Heart right ventricle (tissue), 16 donors: Measurements from ENCODE around the gene MAFG. TPM values are rescaled to one million over a fixed set of nuclear protein-coding genes. Genes with fewer than 3 reads are reported as not detected.
A peak's percentile ranks its signal among the peaks of the same experiment; 100 is the strongest.

ENCODE experiments used
- ATAC-seq, 8 donors: fragments of 200-7000 bp; cut with Tn5 transposase; one replicate each; pipeline ENCODE4 v1.9.1; 2020; ENCODE audit warnings: mild to moderate bottlenecking in 8 of 8, moderate library complexity in 8 of 8, moderate number of reproducible peaks in 1 of 8
- DNase-seq, 2 donors: peaks; one replicate each; pipeline ENCODE4 v3.0.0-alpha.2; 2020
- H3K27ac ChIP-seq, 10 donors: fragments of 200-600 bp; sonication (generic) in 2 of 10; one replicate each; pipeline versions ENCODE4 v1.5.0 to v1.8.0; 2020 to 2022; ENCODE audit warnings: mild to moderate bottlenecking in 3 of 10
- H3K27me3 ChIP-seq, 7 donors: fragments of 200-600 bp; one replicate each; pipeline ENCODE4 v1.8.0; 2021 to 2022; ENCODE audit warnings: mild to moderate bottlenecking in 2 of 7
- H3K36me3 ChIP-seq, 9 donors: fragments of 200-600 bp; sonication (generic) in 1 of 9; one replicate each; pipeline versions ENCODE4 v1.5.0 to v1.8.0; 2020 to 2022; ENCODE audit warnings: mild to moderate bottlenecking in 2 of 9
- H3K4me1 ChIP-seq, 9 donors: fragments of 200-600 bp; sonication (generic) in 1 of 9; one replicate each; pipeline versions ENCODE4 v1.5.0 to v1.8.0; 2020 to 2022; ENCODE audit warnings: mild to moderate bottlenecking in 4 of 9
- H3K4me3 ChIP-seq, 10 donors: fragments of 200-600 bp; sonication (generic) in 2 of 10; one replicate each; pipeline versions ENCODE4 v1.5.0 to v1.8.0; 2020 to 2022; ENCODE audit warnings: mild to moderate bottlenecking in 7 of 10, moderate library complexity in 2 of 10
- H3K9me3 ChIP-seq, 11 donors: fragments of 200-600 bp in 10 of 11; sonication (generic) in 2 of 11; one replicate each; pipeline versions ENCODE4 v1.5.0 to v1.8.0; 2013 to 2022; ENCODE audit warnings: mild to moderate bottlenecking in 2 of 11, control low read depth in 1 of 11, moderate library complexity in 1 of 11
- WGBS, 2 donors: extraction: QIAGEN DNeasy Blood & Tissue Kit; methylation state at CpG; one replicate each; pipeline ENCODE4 v1.1.7; 2013; ENCODE audit warnings: inconsistent platforms in 1 of 2; 5-methylcytosine and 5-hydroxymethylcytosine counted together
- intact Hi-C, 10 donors: fragments of 100-400 bp; cut with DNase I; formaldehyde crosslinking; loops; one replicate each; pipeline versions ENCODE4 v1.11.1 to v1.14.2; 2022
- polyA plus RNA-seq, 2 donors: library from polyadenylated mRNA; stranded (reverse); fragments of 200-250 nt; gene quantifications; one replicate each; pipeline ENCODE4 v1.2.3, GENCODE V29; 2013
- total RNA-seq, 10 donors: library from RNA; stranded (reverse); fragmentation: NEBNext Ultra II Directional in 3 of 10; extraction: Animal tissue kit (Norgen Biotek cat#: 25700) in 3 of 10; gene quantifications; one replicate each; pipeline versions ENCODE4 v1.2.1 to v1.2.4, GENCODE V29; 2021 to 2023
- TF ChIP-seq, protein P1 (sequence below), 9 donors: fragments of 200-600 bp; sonication (generic) in 2 of 9; IDR thresholded peaks; one replicate each; pipeline versions ENCODE4 v1.5.0 to v1.8.0; 2021 to 2022; ENCODE audit warnings: antibody characterized with exemption in 9 of 9, mild to moderate bottlenecking in 5 of 9, moderate library complexity in 1 of 9
- donor health status: Arrhythmogenic right ventricular cardiomyopathy.
- donor health status: ischemic (EF 13 %, LVEDD 7.1; RV severe dilation, severe dysfunction).
- donor health status: healthy with polysubstance abuse.
- donor health status: DM: no; HTN: yes; CAD: no.
- donor health status: DM: no; HTN: no; CAD: no.
- donor health status: ischemic (EF 25% LVEDD 6.9; RV normal size, moderate dysfunction).
- donor health status: ischemic (EF 25% LVEDD 5.7; RV mildly dilated, moderate dysfunction).
- donor health status: healthy.
- donor health status: DM: yes; HTN: yes; CAD: no.
- donor health status: Ischemic cardiomyopathy.
- donor health status: ischemic (EF 35%, LVEDD 5.7; RV mildly dilated, moderate dysfunction).
- donor health status: nonischemic (EF 11% LVEDD 7.7; RV severe dilation, severe dysfunction).
- donor health status: DM: yes; HTN: yes; CAD: no.
- donor health status: PGD.
- donor health status: ischemic (EF 29% LVEDD 5.4; RV normal size, mild dysfunction).
- donor health status: nonischemic (EF 23%, LVEDD 6.1; RV moderate dilation, normal function).

The MAFG gene
- total and polyA plus RNA-seq, 12 donors, result 10.5 to 30.9 (median 15.7) TPM

DNA sequence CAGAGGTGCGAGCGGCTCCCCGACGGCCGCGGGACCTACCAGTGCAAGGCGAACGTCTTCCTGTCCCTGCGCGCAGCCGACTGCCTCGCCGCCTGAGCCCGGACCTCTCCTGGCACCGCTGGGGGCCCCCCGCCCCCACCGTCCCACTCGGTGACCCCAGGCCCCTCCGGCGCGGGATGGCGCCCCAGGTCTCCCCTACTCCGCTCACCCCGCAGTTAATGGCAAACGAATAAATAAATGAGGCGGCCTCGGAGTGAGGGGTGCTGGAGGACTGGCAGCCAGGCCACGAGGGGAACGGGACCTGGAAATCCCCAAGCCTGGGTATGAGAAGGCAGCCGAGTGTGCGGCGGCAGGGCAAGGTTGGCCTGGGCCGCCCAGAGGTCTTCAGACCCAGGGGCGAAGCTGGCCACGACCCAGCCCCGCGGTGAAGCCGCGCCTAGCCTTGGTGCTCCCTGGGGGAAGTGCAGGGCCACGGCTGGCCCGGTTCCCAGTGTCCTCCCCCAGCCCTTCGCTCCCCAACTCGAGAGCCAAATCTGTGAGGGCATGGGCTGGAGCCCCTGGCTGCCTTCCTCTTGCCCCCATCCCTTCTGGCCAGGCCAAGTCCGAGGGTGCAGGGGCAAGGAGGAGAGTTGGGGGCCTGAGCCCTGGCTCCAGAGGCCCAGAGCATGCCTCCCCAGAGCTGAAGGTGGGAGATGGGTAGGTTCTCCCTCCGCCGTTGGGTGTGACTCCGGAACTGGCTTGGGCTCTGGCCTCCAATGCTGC is 24.7 kb downstream of the MAFG start:
- H3K4me3 ChIP-seq, result peak overlapping the region in 8 of 10 donors; percentile 22 to 50 (median 38)

GRCh38 chr17:81902023-81902652 is 25.4 kb downstream of the MAFG start, which contains the start of gene NPB:
Gene NPB (plus strand): TSS chr17:81902238. CDS start chr17:81902278, 40 bp downstream.
- DNase-seq, result peak in 1 of 2 donors; percentile 5
- peak within 1 kb of the TSS in 9 of 10 donors; percentile 22 to 50 (median 36) for H3K4me3 ChIP-seq
- intact Hi-C loops, result no loop called here
- peaks cover 0 to 26% (median 0%) of the 10 kb centered on the region in 7 donors for H3K27me3 ChIP-seq
- ATAC-seq, result peak; percentile 28 to 77 (median 53)
- H3K4me1 ChIP-seq, result peaks cover 3 to 16% (median 13%) of the 10 kb centered on the region in 9 donors
- no peaks in the 10 kb centered on the region for H3K9me3 ChIP-seq
- WGBS, 2 donors, result 1 to 2% methylated on average over 71 to 79 of the region's 79 CpGs
- H3K36me3 ChIP-seq, result peaks cover 0 to 69% (median 22%) of the 10 kb centered on the region in 9 donors
- TF ChIP-seq, protein P1, sequence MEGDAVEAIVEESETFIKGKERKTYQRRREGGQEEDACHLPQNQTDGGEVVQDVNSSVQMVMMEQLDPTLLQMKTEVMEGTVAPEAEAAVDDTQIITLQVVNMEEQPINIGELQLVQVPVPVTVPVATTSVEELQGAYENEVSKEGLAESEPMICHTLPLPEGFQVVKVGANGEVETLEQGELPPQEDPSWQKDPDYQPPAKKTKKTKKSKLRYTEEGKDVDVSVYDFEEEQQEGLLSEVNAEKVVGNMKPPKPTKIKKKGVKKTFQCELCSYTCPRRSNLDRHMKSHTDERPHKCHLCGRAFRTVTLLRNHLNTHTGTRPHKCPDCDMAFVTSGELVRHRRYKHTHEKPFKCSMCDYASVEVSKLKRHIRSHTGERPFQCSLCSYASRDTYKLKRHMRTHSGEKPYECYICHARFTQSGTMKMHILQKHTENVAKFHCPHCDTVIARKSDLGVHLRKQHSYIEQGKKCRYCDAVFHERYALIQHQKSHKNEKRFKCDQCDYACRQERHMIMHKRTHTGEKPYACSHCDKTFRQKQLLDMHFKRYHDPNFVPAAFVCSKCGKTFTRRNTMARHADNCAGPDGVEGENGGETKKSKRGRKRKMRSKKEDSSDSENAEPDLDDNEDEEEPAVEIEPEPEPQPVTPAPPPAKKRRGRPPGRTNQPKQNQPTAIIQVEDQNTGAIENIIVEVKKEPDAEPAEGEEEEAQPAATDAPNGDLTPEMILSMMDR (IDR thresholded peaks at IDR 0.05), result no peak
- peak within 1 kb of the TSS in 1 of 10 donors; percentile 15 for H3K27ac ChIP-seq

More for the DNA sequence above, 24.7 kb downstream of the MAFG start:
- Histone ChIP-seq H3K9me3 (no peaks in the 10 kb centered on the region), H3K27me3 (peaks cover 0 to 26% (median 0%) of the 10 kb centered on the region in 7 donors), H3K4me1 (peaks cover 3 to 16% (median 13%) of the 10 kb centered on the region in 9 donors), H3K27ac (no peak overlapping the region), H3K36me3 (peaks cover 0 to 68% (median 15%) of the 10 kb centered on the region in 9 donors)
- WGBS, 2 donors, result 44% methylated on average over 47 of the region's 47 CpGs
- TF ChIP-seq, protein P1 (IDR thresholded peaks at IDR 0.05), result no peak
- intact Hi-C loops, result no loop called here
- peak in 5 of 8 donors; percentile 6 to 10 (median 8) for ATAC-seq
- DNase-seq, result peak in 1 of 2 donors; percentile 3

DNA sequence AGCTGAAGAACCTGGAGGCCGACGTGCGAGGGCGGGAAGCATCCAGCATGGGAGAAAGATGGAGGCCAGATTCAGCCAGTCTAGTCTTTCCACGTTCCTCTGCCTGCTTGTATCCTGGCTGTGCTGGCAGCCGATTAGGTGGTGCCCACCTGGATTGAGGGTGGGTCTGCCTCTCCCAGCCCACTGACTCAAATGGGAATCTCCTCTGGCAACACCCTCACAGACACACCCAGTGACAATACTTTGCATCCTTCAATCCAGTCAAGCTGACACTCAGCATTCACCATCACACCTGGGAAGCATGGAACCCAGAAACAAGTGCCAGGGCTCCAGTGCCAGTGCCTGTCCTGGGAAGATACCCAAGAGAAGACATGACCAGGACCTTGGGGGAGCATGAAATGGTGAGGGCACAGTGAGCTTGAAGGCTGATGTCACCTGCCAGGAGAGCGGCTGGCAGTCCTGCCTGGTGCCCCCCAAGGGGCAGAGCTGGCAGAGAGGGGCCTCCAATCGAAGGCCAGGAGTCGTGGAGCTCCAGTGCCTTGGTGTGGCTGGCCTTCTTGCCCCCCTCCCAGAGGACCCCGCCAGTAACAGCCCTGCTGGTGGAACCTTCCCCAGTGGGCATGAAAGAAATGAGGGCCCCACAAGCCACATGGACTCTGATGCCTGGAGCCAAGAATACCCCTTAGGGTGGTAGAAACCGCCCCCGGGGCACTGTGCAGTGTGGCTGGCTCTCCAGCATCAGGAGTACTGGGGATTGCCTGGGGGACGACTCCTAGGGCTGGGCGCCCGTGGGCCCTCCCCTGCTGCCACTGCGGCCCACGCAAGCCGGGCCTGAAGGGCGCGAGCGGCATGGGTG is 26.1 kb downstream of the MAFG start:
- Histone ChIP-seq H3K4me3 (peak overlapping the region in 9 of 10 donors; percentile 22 to 50 (median 36)), H3K27ac (no peak overlapping the region), H3K27me3 (peaks cover 0 to 26% (median 0%) of the 10 kb centered on the region in 7 donors), H3K36me3 (peaks cover 0 to 70% (median 26%) of the 10 kb centered on the region in 9 donors), H3K4me1 (peaks cover 3 to 16% (median 13%) of the 10 kb centered on the region in 9 donors), H3K9me3 (no peaks in the 10 kb centered on the region)
- 50 to 52% methylated on average over 21 of the region's 21 CpGs for WGBS, 2 donors
- TF ChIP-seq, protein P1 (IDR thresholded peaks at IDR 0.05), result no peak
- intact Hi-C loops, result no loop called here
- ATAC-seq (peak in 2 of 8 donors; percentile 5 to 6), DNase-seq (no peak)
